GM18505 (cell line): ENCODE results near the gene TTLL3.
A peak's percentile ranks its signal among the peaks of the same experiment; 100 is the strongest.

ENCODE experiments used
- ATAC-seq: cut with Tn5 transposase; IDR thresholded peaks from one replicate; pipeline ENCODE4 v1.9.1; 2021; ENCODE audit not compliant: unreplicated experiment
- POLR2A ChIP-seq: IDR thresholded peaks from 4 replicates; pipeline ENCODE4 v1.6.1; 2011; ENCODE audit warnings: borderline replicate concordance; ENCODE audit not compliant: insufficient read depth, insufficient read length; ENCODE audit errors: extremely low read depth

Gene TTLL3

GRCh38 chr3:9820946-9821345 is 10.9 kb downstream of the TTLL3 start:
- no peak for TF ChIP-seq POLR2A
- no peak for ATAC-seq

DNA sequence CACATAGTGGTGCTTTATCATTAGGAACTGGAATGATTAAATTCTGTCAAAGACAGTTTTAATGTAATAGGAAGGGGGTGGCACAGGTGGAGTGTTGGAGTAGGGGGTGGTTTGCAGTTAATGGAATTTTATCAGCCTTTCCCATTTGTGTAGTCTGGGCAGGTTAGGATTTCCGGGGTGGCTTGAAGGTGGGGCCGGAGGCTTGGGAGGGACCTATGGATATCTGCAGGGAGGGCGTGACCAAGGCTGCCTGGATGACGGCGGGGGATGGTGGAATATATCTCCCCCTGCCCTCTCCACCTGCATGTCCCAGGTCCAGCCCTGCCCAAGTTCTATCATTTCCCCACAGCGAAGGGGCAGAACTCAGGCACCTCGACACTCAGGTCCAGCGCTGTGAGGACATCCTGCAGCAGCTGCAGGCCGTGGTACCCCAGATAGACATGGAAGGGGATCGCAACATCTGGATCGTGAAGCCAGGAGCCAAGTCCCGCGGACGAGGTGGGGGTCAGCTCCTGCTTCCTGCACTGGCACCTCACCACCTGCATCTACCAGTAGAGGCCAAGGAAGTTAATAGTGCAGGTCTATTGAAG is 15.5 kb downstream of the TTLL3 start:
- no peak for TF ChIP-seq POLR2A
- no peak for ATAC-seq

- ATAC-seq: no peak
- TF ChIP-seq POLR2A: no peak
These were observed 16.9 kb downstream of the TTLL3 start for GRCh38 chr3:9826815-9827573.

GRCh38 chr3:9828801-9829755 is 19.0 kb downstream of the TTLL3 start:
- no peak for ATAC-seq
- TF ChIP-seq POLR2A: no peak

- no peak for TF ChIP-seq POLR2A
- ATAC-seq: no peak
These were observed 21.2 kb downstream of the TTLL3 start for GRCh38 chr3:9831253-9831652.

GRCh38 chr3:9833078-9833477 is 23.0 kb downstream of the TTLL3 start:
- TF ChIP-seq POLR2A: no peak
- ATAC-seq: no peak

- TF ChIP-seq POLR2A: no peak
These were observed 24.7 kb downstream of the TTLL3 start for GRCh38 chr3:9834520-9835380.

GRCh38 chr3:9837701-9838582 is 27.9 kb downstream of the TTLL3 start:
- no peak for ATAC-seq
- TF ChIP-seq POLR2A: no peak

More at GRCh38 chr3:9834520-9835380, 24.7 kb downstream of the TTLL3 start:
- no peak for ATAC-seq

- no peak for ATAC-seq
- no peak for TF ChIP-seq POLR2A
These were observed 28.8 kb downstream of the TTLL3 start for GRCh38 chr3:9838856-9839255.

DNA sequence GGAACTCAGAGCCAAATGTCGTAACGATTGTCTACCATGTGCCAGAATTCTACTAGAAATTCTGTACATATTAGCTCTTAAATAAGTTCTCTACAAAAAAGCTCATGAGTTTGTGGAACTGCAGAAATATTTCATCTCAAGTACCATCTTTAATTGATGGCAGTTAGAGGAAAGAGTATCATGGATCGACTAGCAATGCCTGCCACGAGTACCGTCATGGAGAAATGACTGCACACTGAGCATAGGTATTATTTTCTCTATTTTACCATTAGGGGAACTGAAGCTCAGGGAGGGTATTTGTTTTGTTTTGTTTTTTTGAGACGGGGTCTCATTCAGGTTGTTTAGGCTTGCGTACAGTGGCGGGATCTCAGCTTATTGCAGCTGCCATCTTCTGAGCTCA is 31.0 kb downstream of the TTLL3 start:
- no peak for ATAC-seq

GRCh38 chr3:9843715-9844438 is 33.8 kb downstream of the TTLL3 start, which contains the start of gene RPUSD3:
Gene RPUSD3 (minus strand): TSS chr3:9844008. CDS start chr3:9843990, 18 bp downstream.
- peak; percentile 97 for ATAC-seq

More for the DNA sequence above, 31.0 kb downstream of the TTLL3 start:
- TF ChIP-seq POLR2A: no peak

DNA sequence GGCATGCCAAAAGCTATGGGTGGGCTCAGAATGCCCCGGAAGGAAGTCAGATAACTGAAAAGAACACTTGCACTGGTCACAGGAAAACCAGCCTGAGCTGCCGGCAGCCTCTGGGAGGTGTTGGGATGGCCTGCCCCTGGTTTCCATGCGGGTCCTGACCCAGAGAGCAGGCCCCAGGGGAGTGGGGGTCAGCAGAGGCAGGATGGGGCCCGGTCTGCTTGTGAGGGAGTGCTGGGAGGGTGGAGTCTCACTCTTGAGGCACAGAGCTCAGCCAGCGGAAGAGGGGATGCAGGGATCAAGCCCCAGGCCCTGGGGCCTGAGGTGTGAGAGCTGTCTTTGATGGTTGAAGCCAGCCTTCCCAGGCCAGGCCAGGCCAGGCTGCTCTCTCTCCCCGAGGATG is 36.2 kb downstream of the TTLL3 start:
- ATAC-seq: no peak
- no peak for TF ChIP-seq POLR2A

More at GRCh38 chr3:9843715-9844438, 33.8 kb downstream of the TTLL3 start, which contains the start of gene RPUSD3:
- peak; percentile 81 for TF ChIP-seq POLR2A
